Liver (tissue), 9 donors: Measurements from ENCODE around the gene MRPL52. TPM values are rescaled to one million over a fixed set of nuclear protein-coding genes. Genes with fewer than 3 reads are reported as not detected.

ENCODE experiments used
- DNase-seq: peaks from one replicate; pipeline ENCODE4 v3.0.0-alpha.2; 2017; ENCODE audit warnings: low spot score
- H3K27ac ChIP-seq, 2 donors: one replicate each; pipeline ENCODE4 v1.7.0; 2013; ENCODE audit warnings: inconsistent platforms in 2 of 2, low read length in 2 of 2, control low read depth in 1 of 2, low read depth in 1 of 2, mild to moderate bottlenecking in 1 of 2
- H3K27me3 ChIP-seq, 4 donors: one replicate each; pipeline versions ENCODE4 v1.6.1 to v1.7.0; 2013; ENCODE audit warnings: low read length in 3 of 4, inconsistent platforms in 1 of 4, mild to moderate bottlenecking in 1 of 4, moderate library complexity in 1 of 4; ENCODE audit not compliant: control insufficient read depth in 4 of 4, insufficient read depth in 4 of 4
- H3K36me3 ChIP-seq, 4 donors: one replicate each; pipeline versions ENCODE4 v1.6.1 to v1.7.0; 2013; ENCODE audit warnings: low read length in 3 of 4, mild to moderate bottlenecking in 3 of 4, low read depth in 1 of 4, moderate library complexity in 1 of 4; ENCODE audit not compliant: control insufficient read depth in 4 of 4, insufficient read depth in 3 of 4
- H3K4me1 ChIP-seq, 4 donors: one replicate each; pipeline versions ENCODE4 v1.6.1 to v1.7.0; 2013; ENCODE audit warnings: low read length in 3 of 4, mild to moderate bottlenecking in 3 of 4, moderate library complexity in 1 of 4; ENCODE audit not compliant: control insufficient read depth in 4 of 4, insufficient read depth in 4 of 4
- H3K4me3 ChIP-seq, 3 donors: one replicate each; pipeline versions ENCODE4 v1.6.1 to v1.7.0; 2013; ENCODE audit warnings: low read length in 3 of 3, control low read depth in 1 of 3, low read depth in 1 of 3, mild to moderate bottlenecking in 1 of 3
- H3K9ac ChIP-seq, 2 donors: one replicate each; pipeline ENCODE4 v1.7.0; 2013; ENCODE audit warnings: low read length in 2 of 2, mild to moderate bottlenecking in 2 of 2, moderate library complexity in 2 of 2, control low read depth in 1 of 2, low read depth in 1 of 2
- H3K9me3 ChIP-seq, 4 donors: one replicate each; pipeline versions ENCODE4 v1.6.1 to v1.7.0; 2013; ENCODE audit warnings: low read length in 3 of 4; ENCODE audit not compliant: control insufficient read depth in 4 of 4
- ATF3 ChIP-seq: IDR thresholded peaks from 2 replicates; pipeline ENCODE4 v1.6.1; 2016; ENCODE audit warnings: antibody characterized with exemption
- CTCF ChIP-seq: fragments of 150-350 bp; IDR thresholded peaks from 2 replicates; pipeline ENCODE4 v1.5.1; 2017; ENCODE audit warnings: improper control_type of control experiment, low read depth, low read length; ENCODE audit not compliant: missing input control
- EGR1 ChIP-seq, 2 donors: IDR thresholded peaks; 2 replicates each; pipeline ENCODE4 v1.6.1; 2016 to 2018; ENCODE audit warnings: antibody characterized with exemption in 2 of 2, low read depth in 2 of 2
- FOXA2 ChIP-seq: IDR thresholded peaks from 2 replicates; pipeline ENCODE4 v1.6.1; 2016; ENCODE audit warnings: antibody characterized with exemption
- HNF4A ChIP-seq, 2 donors: conservative IDR thresholded peaks; 2 replicates each; pipeline ENCODE4 v1.6.1; 2016; ENCODE audit warnings: antibody characterized with exemption in 2 of 2, mild to moderate bottlenecking in 2 of 2
- JUND ChIP-seq, 2 donors: IDR thresholded peaks; 2 replicates each; pipeline ENCODE4 v1.6.1; 2016; ENCODE audit warnings: antibody characterized with exemption in 2 of 2
- MAX ChIP-seq: IDR thresholded peaks from 2 replicates; pipeline ENCODE4 v1.6.1; 2016; ENCODE audit warnings: antibody characterized with exemption
- NR2F2 ChIP-seq: IDR thresholded peaks from 2 replicates; pipeline ENCODE4 v1.6.1; 2016; ENCODE audit warnings: antibody characterized with exemption
- RAD21 ChIP-seq, 2 donors: IDR thresholded peaks; 2 replicates each; pipeline ENCODE4 v1.6.1; 2016; ENCODE audit warnings: antibody characterized with exemption in 2 of 2, mild to moderate bottlenecking in 2 of 2
- REST ChIP-seq: IDR thresholded peaks from 2 replicates; pipeline ENCODE4 v1.6.1; 2016; ENCODE audit warnings: antibody characterized with exemption, mild to moderate bottlenecking
- RXRA ChIP-seq, 2 donors: IDR thresholded peaks; 2 replicates each; pipeline ENCODE4 v1.6.1; 2017 to 2018; ENCODE audit warnings: antibody characterized with exemption in 2 of 2, mild to moderate bottlenecking in 1 of 2
- SP1 ChIP-seq: IDR thresholded peaks from 2 replicates; pipeline ENCODE4 v1.6.1; 2018; ENCODE audit warnings: antibody characterized with exemption, mild to moderate bottlenecking
- TAF1 ChIP-seq: conservative IDR thresholded peaks from 2 replicates; pipeline ENCODE4 v1.6.1; 2016; ENCODE audit warnings: antibody characterized with exemption, mild to moderate bottlenecking
- YY1 ChIP-seq: IDR thresholded peaks from 2 replicates; pipeline ENCODE4 v1.6.1; 2016; ENCODE audit warnings: antibody characterized with exemption, mild to moderate bottlenecking
- ZBTB33 ChIP-seq: IDR thresholded peaks from 2 replicates; pipeline ENCODE4 v1.6.1; 2016; ENCODE audit warnings: antibody characterized with exemption
- WGBS: extraction: QIAGEN DNeasy Blood & Tissue Kit; methylation state at CpG from one replicate; pipeline ENCODE4 v1.1.7; 2013; 5-methylcytosine and 5-hydroxymethylcytosine counted together
- polyA plus RNA-seq, 2 donors: library from polyadenylated mRNA; stranded (reverse) in 1 of 2; unstranded in 1 of 2; fragments of 200-250 nt in 1 of 2; fragments of >200 nt in 1 of 2; fragmentation: Nextera tagmentation in 1 of 2; extraction: Ambion mirVana in 1 of 2; gene quantifications; one replicate each; pipeline versions ENCODE4 v1.2.1 to v1.2.3, GENCODE V29; 2013 to 2015
- total RNA-seq, 2 donors: library from RNA; depleted of rRNA; stranded (reverse); fragments of >200 nt; gene quantifications; one replicate each; pipeline ENCODE4 v1.2.3, GENCODE V29; 2014
- donor health status: healthy.
- donor health status: healthy.
- donor health status: healthy.
- donor health status: healthy.
- donor health status: healthy.

Gene MRPL52
- total and polyA plus RNA-seq, 4 donors, result 9.1 to 142 (median 36.6) TPM

GRCh38 chr14:22872833-22873520 is 43.3 kb downstream of the MRPL52 start:
- H3K9me3 ChIP-seq, result no peaks in the 10 kb centered on the region

More at GRCh38 chr14:22872833-22873520, 43.3 kb downstream of the MRPL52 start:
- H3K36me3 ChIP-seq, result peaks cover 8 to 40% (median 34%) of the 10 kb centered on the region in 4 donors
- TF ChIP-seq REST (no peak), EGR1 (IDR thresholded peaks at IDR 0.05; ENCODE audit: low read depth in 2 of 2) (no peak), RAD21 (IDR thresholded peaks at IDR 0.05) (no peak), YY1 (no peak), RXRA (IDR thresholded peaks at IDR 0.05) (no peak), TAF1 (no peak), CTCF (no peak), NR2F2 (no peak), ZBTB33 (no peak), ATF3 (no peak), HNF4A (conservative IDR thresholded peaks at IDR 0.05) (no peak), FOXA2 (no peak), JUND (IDR thresholded peaks at IDR 0.05) (no peak), SP1 (no peak), MAX (no peak)
- H3K4me1 ChIP-seq, result peaks cover 2 to 15% (median 9%) of the 10 kb centered on the region in 4 donors
- DNase-seq, result no peak
- H3K27ac ChIP-seq, result peak overlapping the region; percentile 98 to 99
- H3K4me3 ChIP-seq, result peak overlapping the region; percentile 83 to 95 (median 94)
- H3K9ac ChIP-seq, result peak overlapping the region; percentile 47 to 70
- 58% methylated on average over 10 of the region's 10 CpGs for WGBS
- H3K27me3 ChIP-seq, result no peaks in the 10 kb centered on the region
